Adrenal gland (tissue), 5 donors: ENCODE results near the gene FAF1.

ENCODE experiments used
- POLR2A ChIP-seq, 2 donors: fragments of 450-650 bp; IDR thresholded peaks; one replicate each; pipeline ENCODE4 v1.6.1; 2017; ENCODE audit warnings: antibody characterized with exemption in 2 of 2, mild to moderate bottlenecking in 2 of 2, moderate library complexity in 1 of 2
- TF ChIP-seq, protein P1 (sequence below), 6 experiments: fragments of 450-650 bp in 4 of 6; fragments of 200-600 bp in 2 of 6; sonication (generic) in 1 of 6; IDR thresholded peaks; 1 replicate in 5 of 6; 2 replicates in 1 of 6; pipeline versions ENCODE4 v1.5.1 to v1.8.0; 2016 to 2021; ENCODE audit warnings: antibody characterized with exemption in 6 of 6, mild to moderate bottlenecking in 2 of 6, moderate library complexity in 1 of 6
- donor health status: DM: no; HTN: no; CAD: no.

DNA sequence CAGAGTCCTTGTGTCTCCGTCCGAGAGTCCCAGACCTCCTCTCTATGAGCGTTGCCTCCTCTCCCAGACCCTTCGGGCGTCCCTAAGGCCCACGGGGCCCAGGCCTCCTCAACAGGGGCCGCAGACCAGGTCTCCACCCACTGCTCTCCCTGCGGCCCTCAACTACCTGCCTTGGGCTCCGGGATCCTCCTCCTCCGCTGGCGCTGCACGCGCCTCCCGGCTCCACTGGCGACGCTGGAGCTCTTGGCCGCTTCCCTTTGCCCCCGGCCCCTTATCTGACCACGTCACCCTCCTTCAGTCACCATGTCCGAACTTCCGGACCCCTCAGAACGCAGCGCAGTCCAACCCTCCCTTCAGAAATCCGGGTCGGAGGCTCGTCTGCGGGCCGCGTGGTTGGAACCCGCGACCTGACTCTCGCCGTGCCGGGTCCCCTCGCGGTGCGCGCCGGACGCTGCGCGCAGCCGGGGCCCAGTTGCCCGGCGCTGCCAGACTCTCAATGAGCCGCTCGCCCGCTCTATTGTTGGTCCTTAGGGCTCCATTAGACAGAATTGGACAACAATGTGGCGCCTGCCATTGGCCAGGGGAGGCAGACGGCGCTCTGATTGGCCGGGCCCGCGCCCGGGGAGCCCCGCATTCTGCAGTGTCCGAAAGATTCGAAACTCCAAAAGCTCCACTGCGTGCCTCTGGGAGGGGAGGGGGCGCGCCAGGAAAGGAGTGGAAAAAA is 537.0 kb downstream of the FAF1 start, which contains the start of gene DMRTA2:
- TF ChIP-seq, protein P1, sequence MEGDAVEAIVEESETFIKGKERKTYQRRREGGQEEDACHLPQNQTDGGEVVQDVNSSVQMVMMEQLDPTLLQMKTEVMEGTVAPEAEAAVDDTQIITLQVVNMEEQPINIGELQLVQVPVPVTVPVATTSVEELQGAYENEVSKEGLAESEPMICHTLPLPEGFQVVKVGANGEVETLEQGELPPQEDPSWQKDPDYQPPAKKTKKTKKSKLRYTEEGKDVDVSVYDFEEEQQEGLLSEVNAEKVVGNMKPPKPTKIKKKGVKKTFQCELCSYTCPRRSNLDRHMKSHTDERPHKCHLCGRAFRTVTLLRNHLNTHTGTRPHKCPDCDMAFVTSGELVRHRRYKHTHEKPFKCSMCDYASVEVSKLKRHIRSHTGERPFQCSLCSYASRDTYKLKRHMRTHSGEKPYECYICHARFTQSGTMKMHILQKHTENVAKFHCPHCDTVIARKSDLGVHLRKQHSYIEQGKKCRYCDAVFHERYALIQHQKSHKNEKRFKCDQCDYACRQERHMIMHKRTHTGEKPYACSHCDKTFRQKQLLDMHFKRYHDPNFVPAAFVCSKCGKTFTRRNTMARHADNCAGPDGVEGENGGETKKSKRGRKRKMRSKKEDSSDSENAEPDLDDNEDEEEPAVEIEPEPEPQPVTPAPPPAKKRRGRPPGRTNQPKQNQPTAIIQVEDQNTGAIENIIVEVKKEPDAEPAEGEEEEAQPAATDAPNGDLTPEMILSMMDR (IDR thresholded peaks at IDR 0.05): no peak
- TF ChIP-seq POLR2A (IDR thresholded peaks at IDR 0.05): no peak
